NCI-H82 (cell line): ENCODE measurements around the gene ZNF407.

ENCODE experiments used
- DNase-seq: peaks from one replicate; lab custom pipeline; 2025; lab: John Stamatoyannopoulos, UW

Gene ZNF407

GRCh38 chr18:74672371-74672770, 74.7 kb downstream of the ZNF407 start:
- DNase-seq: no peak

- no peak for DNase-seq
Measured at GRCh38 chr18:74674487-74674886, 76.8 kb downstream of the ZNF407 start.

GRCh38 chr18:74679006-74679678, 81.5 kb downstream of the ZNF407 start:
- no peak for DNase-seq

- no peak for DNase-seq
Measured at GRCh38 chr18:74679679-74680076, 82.0 kb downstream of the ZNF407 start.

GRCh38 chr18:74682141-74682990, 84.7 kb downstream of the ZNF407 start:
- DNase-seq: no peak

- DNase-seq: no peak
Measured at GRCh38 chr18:74682991-74683297, 85.3 kb downstream of the ZNF407 start.

GRCh38 chr18:74683573-74683972, 85.9 kb downstream of the ZNF407 start:
- no peak for DNase-seq

- no peak for DNase-seq
Measured at GRCh38 chr18:74689251-74689650, 91.6 kb downstream of the ZNF407 start.

GRCh38 chr18:74692367-74693013, 94.8 kb downstream of the ZNF407 start:
- no peak for DNase-seq

GRCh38 chr18:74694436-74694835, 96.8 kb downstream of the ZNF407 start:
- no peak for DNase-seq

GRCh38 chr18:74695170-74695569, 97.5 kb downstream of the ZNF407 start:
- DNase-seq: no peak

- no peak for DNase-seq
Measured at GRCh38 chr18:74698881-74699280, 101.2 kb downstream of the ZNF407 start.

- DNase-seq: no peak
Measured at GRCh38 chr18:74699455-74699854, 101.8 kb downstream of the ZNF407 start.

- DNase-seq: no peak
Measured at GRCh38 chr18:74702950-74703349, 105.3 kb downstream of the ZNF407 start.

GRCh38 chr18:74708169-74708568, 110.5 kb downstream of the ZNF407 start:
- DNase-seq: no peak

- DNase-seq: peak; percentile 18
Measured at GRCh38 chr18:74709452-74709851, 111.8 kb downstream of the ZNF407 start.

GRCh38 chr18:74714120-74714519, 116.5 kb downstream of the ZNF407 start:
- no peak for DNase-seq

GRCh38 chr18:74714791-74715190, 117.1 kb downstream of the ZNF407 start:
- no peak for DNase-seq

GRCh38 chr18:74715306-74715705, 117.6 kb downstream of the ZNF407 start:
- no peak for DNase-seq

GRCh38 chr18:74715865-74716712, 118.4 kb downstream of the ZNF407 start:
- no peak for DNase-seq

GRCh38 chr18:74718312-74718711, 120.6 kb downstream of the ZNF407 start:
- no peak for DNase-seq

- no peak for DNase-seq
Measured at GRCh38 chr18:74722237-74722636, 124.6 kb downstream of the ZNF407 start.
